A549 (cell line): ENCODE data around the gene KRT14.

Experiments used
- HEYL ChIP-seq: fragments of 250-450 bp; sonication (Bioruptor Pico); IDR thresholded peaks from 2 replicates; pipeline ENCODE4 v1.8.0; 2021; ENCODE audit warnings: mild to moderate bottlenecking, moderate library complexity
- TF ChIP-seq, protein P1 (sequence below): fragments of >200 bp; sonication (Bioruptor Twin); formaldehyde crosslinking; IDR thresholded peaks from 3 replicates; pipeline ENCODE4 v1.5.1; 2016

DNA sequence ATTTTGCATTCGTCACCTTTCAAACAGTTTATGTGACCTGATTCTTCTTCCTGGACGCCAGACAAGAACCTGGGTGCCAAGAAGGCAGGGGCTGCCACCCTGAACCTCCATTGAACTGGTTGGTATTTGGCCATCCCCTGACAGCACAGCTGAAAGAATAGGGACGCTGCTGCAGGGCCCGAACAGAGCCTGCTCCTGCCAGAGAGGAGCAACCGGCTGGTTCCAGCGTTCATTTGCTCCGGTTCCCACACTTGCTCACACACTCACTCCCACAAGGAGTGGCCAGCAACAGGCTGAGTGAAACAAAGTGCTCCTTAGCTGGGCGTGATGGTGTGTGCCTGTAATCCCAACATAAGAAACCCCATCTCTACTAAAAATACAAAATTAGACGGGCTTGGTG is 29.8 kb downstream of the KRT14 start:
- TF ChIP-seq, protein P1, sequence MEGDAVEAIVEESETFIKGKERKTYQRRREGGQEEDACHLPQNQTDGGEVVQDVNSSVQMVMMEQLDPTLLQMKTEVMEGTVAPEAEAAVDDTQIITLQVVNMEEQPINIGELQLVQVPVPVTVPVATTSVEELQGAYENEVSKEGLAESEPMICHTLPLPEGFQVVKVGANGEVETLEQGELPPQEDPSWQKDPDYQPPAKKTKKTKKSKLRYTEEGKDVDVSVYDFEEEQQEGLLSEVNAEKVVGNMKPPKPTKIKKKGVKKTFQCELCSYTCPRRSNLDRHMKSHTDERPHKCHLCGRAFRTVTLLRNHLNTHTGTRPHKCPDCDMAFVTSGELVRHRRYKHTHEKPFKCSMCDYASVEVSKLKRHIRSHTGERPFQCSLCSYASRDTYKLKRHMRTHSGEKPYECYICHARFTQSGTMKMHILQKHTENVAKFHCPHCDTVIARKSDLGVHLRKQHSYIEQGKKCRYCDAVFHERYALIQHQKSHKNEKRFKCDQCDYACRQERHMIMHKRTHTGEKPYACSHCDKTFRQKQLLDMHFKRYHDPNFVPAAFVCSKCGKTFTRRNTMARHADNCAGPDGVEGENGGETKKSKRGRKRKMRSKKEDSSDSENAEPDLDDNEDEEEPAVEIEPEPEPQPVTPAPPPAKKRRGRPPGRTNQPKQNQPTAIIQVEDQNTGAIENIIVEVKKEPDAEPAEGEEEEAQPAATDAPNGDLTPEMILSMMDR: no peak
- no peak for TF ChIP-seq HEYL (CRISPR knock-in tag)
